ENCODE measurements around the gene RHBDL1.

The RHBDL1 gene

GRCh38 chr16:676565-676902 is 1.1 kb downstream of the RHBDL1 start:
- no peak for DNase-seq

- DNase-seq = peak; percentile 55
Observed at GRCh38 chr16:676913-677312, 1.4 kb downstream of the RHBDL1 start.

GRCh38 chr16:677316-678190 is 2.1 kb downstream of the RHBDL1 start:
- DNase-seq = no peak

- no peak for DNase-seq
Observed at GRCh38 chr16:678209-678857, 2.9 kb downstream of the RHBDL1 start.

- peak; percentile 63 for DNase-seq
Observed at GRCh38 chr16:678858-679813, 3.7 kb downstream of the RHBDL1 start.

GRCh38 chr16:679814-680624 is 4.5 kb downstream of the RHBDL1 start, which contains the start of gene STUB1:
STUB1 (plus strand) TSS chr16:680410; CDS start chr16:680526, 116 bp downstream.
- DNase-seq = peak; percentile 91

- DNase-seq = no peak
Observed at GRCh38 chr16:680625-680945, 5.1 kb downstream of the RHBDL1 start.

- DNase-seq = no peak
Observed at GRCh38 chr16:680967-681745, 5.7 kb downstream of the RHBDL1 start.

- DNase-seq = no peak
Observed at GRCh38 chr16:681746-682427, 6.4 kb downstream of the RHBDL1 start.

- no peak for DNase-seq
Observed at GRCh38 chr16:682493-683395, 7.3 kb downstream of the RHBDL1 start.

- DNase-seq = no peak
Observed at GRCh38 chr16:683396-684070, 8.1 kb downstream of the RHBDL1 start.

- DNase-seq = peak; percentile 98
Observed at GRCh38 chr16:684071-684794, 8.8 kb downstream of the RHBDL1 start, which contains the start of gene JMJD8. JMJD8 (minus strand) TSS chr16:684334; CDS start chr16:684319, 15 bp downstream.

- DNase-seq = no peak
Observed at GRCh38 chr16:684961-685696, 9.7 kb downstream of the RHBDL1 start.

- DNase-seq = no peak
Observed at GRCh38 chr16:685967-686366, 10.5 kb downstream of the RHBDL1 start.

- no peak for DNase-seq
Observed at GRCh38 chr16:686459-687260, 11.2 kb downstream of the RHBDL1 start.

- DNase-seq = no peak
Observed at GRCh38 chr16:687499-687898, 12.0 kb downstream of the RHBDL1 start.
